Hematopoietic multipotent progenitor cell treated with erythropoietin and hydrocortisone succinate and interleukin-3 and kit ligand, for 6 days (in vitro differentiated cells): ENCODE results near the gene PDXK.

Experiments used
- DNase-seq: peaks from one replicate; pipeline ENCODE4 v3.0.0-alpha.2; 2015

Gene PDXK

DNA sequence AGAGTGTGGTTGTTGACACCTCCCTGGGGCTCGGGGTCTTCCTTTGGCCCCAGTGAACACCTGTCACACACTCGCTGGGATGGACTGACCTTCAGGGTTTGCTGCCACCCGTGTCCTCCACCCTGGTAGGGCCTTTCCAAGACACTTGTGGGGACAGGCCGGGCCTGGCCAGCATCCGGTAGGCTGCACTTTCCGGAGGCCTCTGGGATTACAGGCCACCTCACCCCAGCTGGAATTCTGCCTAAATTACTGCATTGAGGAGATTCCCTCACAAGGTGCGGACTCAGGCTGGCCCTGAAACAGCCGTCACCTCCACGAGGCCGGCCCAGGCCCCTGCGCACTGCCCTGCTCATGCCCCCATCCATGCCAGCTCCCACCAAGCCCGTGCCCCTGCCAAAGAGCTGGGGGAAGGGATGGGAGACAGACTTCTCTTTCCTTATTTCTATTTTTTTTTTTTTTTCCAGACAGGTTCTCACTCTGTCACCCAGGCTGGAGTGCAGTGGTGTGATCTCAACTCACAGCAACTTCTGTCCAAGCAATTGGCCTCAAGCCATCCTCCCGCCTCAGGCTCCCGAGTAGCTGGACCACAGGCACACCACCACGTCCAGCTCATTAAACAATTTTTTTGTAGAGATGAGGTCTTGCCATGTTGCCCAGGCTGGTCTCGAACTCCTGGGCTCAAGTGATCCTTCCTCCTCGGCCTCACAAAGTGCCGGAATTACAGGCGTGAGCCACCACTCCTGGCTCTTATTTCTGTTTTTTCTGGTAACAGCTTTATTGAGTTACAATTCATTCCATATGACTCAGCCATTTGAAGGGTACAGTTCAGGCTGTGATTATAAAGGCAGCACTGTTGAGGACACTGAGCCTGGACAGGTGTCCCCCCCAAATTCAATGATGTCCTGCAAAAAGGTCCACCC, 45.9 kb downstream of the PDXK start:
- no peak for DNase-seq

DNA sequence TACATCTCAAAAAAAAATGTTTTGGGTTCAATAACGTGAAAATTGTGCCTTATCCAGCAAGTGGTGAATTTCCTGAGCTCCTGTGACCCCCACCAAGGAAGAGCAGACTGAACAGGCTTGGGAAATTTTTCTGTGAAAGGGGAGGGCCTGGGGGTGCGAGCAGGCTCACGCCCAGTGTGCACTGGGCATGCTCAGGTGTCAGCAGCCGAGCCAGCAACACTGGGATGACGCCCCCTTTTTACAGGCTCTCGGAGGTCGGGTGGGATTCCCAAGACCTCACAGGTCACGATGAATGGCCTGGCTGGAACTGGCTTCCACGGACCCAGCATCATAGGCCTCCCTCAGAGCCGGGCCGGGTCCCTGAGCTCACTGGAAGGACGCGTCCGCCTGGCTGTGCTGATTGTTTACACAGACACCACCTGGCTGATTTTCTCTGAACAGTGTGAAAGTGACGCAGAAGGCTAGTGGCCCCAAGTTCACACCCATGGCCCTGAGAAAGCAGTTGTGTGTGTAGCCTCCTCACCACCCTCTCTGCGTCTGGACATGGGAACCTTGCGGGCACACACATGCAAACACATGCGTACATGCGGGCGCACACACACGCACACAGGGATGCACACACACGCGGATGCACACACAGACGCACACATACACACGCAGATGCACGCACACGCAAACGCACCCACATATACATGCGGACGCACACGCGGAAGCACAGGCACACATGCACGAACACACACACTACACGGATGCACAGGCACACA, 48.0 kb downstream of the PDXK start:
- DNase-seq: no peak

DNA sequence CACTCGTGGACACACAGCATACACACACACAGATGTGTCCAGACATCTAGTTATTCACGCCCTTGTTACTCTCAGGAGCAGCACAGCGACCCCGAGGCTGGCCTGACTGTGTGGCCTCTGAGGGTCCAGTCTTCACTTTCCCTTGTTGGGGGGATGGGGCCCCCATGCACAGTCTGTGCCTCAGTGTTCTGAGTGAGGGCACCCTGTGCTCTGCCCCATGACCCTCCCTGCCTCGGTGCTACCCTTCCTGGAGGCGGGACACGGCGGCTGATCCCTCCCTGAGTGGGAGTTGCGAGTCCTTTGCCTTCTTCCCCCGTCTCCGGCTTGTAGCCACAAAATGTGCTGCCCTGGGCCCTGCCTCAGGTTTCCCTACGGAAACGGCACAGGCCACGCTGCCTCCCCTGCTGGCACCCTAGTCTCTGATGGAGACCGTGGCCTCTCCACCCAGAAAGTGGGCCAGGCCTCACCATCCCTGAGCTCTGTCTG, 48.6 kb downstream of the PDXK start:
- no peak for DNase-seq

DNA sequence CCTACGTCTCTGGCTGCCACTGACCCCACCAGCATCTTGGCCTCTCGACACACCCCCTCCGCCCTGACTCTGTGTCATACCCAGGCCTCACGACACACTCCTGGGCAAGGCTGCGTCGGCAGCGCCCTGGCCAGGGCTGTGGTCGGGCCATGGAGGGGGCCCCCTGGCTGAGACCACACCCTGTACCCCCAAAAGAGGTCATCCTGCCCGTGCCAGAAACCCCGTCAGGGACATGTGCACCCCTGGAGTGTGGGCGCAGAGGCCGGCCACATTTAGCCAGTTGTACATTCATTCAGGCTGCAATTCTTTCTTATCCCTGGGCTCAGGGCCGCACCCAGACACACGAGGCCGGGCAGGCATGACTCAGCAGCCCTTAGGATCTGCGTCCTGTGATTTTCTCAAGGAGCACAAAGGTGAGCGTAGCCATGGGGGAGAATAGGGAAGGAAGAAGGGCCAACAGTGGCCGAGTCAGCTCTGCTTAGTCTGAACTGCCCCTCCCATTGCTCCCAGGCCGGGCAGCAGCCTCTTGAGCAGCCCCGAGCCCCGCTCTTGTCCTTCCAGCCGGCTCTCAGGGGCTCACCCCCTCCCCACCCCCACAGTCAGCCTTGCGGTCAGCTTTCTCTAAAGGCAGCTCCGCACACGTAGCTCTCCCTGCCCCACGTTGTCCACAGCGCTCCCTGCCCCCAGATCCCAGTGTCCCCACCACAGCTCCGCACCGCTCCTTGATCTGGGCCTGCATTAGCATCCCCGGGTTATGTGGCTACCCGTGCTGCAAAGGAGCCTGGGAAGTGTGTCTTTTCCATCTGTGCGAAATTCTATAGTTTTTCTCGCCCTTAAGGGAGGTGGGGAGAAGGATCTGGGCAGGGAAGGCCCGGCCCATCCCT, 49.3 kb downstream of the PDXK start:
- peak; percentile 87 for DNase-seq

DNA sequence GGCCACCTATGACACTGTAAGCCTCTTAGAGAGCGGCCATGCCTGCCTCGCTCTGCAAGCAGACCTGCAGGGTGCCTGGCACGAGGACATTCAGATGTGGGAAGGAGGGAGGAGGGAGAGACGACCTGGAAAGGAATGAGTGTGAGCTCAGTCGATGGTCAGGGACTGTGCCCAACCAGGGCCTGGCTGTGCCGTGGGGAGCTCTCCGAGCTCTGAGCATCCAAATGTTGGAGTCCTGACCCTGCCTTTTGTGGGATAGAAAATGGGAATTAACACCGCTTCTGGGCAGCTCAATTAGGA, 49.9 kb downstream of the PDXK start:
- DNase-seq: no peak

DNA sequence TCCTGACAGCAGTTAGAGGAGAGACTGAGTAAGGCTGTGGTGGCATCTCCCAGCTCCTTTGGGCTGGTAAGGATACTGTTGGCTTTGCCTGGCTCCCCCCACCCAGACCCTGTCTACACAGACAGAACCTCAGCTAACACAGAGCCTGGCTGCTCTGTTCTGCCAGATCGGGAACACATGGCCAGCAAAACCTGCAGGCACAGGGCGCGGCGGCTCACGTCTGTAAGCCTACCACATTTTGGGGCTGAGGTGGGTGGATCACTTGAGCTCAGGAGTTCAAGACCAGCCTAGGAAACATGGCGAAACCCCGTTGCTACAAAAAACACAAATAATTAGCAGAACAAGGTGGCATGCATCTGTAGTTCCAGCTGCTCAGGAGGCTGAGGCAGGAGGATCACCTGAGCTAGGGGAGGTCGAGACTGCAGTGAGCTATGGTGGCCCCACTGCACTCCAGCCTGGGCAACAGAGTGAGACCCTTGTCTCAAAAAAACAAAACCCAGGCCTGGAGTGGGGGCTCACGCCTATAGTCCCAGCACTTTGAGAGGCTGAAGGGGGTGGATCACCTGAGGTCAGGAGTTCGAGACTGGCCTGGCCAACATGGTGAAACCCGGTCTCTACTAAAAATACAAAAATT, 50.5 kb downstream of the PDXK start:
- DNase-seq: no peak

DNA sequence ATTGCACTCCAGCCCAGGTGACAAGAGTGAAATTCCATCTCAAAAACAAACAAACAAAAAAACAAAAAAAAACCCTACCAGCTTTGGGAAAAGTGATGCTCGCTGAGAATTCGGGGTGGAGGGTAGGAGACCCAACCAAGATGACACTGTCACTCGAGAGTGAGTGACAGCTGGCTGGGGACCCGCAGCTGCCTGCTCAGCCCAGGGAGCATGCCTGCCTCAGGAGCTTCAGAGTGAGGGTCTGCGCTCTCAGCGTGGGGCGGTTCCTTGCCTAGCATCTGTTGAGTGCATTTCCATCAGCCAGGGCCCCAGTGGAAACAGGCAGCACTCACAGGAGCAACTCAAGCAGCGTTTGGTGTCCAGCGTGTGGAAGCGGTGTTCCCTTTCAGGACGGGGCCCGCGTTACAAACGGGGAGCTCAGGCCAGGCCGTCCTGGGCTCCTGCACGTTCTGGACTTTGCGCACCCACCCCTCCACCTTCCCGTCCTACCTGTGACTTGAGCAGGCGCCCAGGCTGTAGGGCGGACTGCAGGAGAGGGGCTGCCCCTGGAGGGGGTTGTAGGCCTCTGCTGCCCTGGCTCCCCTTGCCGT, 51.2 kb downstream of the PDXK start:
- DNase-seq: no peak

DNA sequence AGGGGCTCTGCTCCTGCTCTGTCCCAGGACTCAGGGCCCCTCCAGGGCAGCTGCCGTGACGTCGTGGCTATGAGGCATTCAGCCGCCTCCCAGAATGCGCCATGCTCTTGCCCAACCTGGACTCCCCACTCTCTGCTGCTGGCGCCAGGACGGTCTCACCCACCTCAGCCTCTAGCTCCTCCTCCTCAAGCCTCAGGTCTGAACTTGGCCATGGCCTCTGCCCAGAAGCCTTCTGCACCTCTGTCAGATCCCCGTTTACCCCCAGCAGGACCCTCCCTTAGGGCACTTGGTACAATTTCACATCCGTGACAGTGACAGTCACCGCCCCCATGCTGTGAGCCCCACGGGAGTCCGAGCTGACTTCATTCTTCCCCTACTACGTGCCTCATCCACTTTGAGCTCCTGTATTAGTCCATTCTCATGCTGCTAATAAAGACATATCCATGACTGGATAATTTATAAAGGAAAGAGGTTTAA, 52.3 kb downstream of the PDXK start:
- DNase-seq: no peak

DNA sequence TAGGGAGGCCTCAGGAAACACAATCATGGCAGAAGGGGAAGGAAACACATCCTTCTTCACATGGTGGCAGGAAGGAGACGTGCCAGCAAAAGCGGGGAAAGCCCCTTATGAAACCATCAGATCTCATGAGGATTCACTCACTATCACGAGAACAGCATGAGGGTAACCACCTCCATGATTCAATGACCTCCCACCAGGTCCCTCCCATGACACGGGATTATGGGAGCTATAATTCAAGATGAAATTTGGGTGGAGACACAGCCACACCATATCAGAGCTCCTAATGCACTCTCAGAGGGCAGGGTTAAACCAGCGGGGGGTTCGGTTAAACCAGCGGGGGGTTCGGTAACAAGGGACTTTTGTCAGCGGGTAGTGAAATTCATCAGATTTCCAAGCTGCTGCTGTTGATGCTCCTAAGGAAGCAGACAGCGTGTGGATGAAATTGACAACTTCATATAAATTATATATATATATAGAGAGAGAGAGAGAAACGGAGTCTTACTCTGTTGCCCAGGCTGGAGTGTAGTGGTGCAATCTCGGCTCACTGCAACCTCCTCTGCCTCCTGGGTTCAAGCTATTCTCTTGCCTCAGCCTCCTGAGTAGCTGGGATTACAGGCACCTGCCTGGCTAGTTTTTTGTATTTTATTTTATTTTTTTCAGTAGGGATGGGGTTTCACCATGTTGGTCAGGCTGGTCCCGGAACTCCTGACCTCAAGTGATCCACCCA, 52.9 kb downstream of the PDXK start:
- no peak for DNase-seq

DNA sequence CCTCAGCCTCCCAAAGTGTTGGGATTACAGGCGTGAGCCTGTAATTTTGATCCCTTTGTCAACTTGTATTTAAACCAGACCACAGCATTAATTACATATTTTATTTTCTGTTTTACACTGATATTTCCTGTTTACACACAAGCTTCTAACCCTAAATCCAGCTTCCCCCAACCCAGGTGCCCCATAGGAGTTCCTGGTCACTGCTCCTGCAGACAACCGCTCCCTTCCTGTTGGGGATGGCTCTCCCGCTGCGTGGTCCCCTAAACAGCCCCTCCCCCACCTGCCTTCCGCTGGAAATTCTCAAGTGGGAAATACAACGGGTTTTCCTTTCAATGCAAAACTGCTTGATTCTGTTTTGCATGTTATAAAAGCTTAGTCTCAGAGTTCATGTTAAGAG, 53.5 kb downstream of the PDXK start:
- no peak for DNase-seq

DNA sequence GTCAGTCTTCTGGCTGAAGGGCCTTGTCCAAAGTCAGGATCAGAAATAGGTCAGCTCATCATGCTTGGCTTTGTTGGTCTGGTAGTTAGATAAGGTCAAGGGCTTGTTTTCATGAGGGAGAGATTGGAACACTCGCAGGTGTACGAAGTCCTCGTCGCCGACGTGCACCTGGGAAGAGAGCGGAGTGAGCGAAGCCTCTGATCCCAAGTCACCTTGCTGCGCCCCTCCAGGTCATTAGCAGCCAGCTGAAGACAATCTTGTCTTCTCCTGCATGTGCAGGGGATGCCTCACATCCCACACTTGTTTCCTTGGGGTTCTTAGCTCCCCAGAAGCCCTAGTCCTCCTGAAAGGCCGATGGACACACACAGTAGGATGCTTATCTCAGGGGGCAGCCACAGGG, 55.2 kb downstream of the PDXK start:
- DNase-seq: no peak

DNA sequence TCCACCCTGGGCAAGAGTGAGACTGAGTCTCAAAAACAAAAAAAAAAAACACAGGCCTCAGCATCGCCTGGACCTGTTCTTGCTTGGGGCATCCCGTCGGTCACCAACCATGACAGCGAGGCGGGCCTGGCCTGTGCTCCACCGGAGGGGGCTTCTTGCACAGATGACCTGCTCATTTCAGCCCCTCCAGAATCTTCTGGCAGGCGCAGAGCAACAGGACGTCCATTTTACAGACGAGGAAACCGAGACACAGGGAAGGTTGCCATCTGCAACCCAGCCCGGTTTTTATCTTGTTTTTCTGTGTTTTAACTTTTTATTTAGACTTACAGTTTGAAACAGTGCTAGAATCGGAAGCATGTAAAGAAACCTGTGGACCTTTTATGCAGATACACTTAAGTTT, 56.3 kb downstream of the PDXK start:
- no peak for DNase-seq

DNA sequence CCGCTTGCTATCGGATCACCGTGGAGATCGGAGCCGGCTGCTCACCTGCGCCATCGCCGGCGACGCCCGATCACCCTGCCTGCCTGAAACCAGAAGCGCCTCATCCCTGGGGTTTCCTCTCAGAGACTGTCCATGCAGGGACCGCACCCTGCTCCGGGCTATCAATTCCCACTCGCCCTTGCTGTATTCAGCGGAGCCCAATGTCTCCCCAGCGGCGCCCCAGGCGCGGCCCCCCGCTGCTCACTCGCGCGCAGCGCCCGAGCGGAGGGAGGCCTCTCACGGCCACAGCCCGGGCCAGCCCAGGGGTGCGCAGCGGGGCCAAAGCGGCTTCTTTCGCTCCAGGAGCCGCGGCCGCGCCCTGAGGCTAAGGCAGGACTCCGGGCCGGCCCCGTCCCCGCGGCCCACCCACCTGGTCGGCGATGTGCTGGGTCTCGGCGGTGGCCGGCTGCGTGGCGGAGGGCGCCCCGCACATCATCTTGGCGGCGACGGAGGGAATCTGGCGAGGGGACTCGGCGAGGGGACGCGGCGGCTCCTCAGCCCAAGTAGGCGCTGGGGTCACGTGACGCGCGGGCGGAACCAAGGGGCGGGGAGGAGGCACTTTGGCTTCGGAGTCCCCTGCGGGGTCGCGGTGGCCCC, 57.0 kb downstream of the PDXK start, which contains the start of gene CSTB:
TSS of gene CSTB (minus strand) at position 514 of the 636 bp plus-strand sequence. CDS start at position 475, 39 bp downstream.
- peak; percentile 84 for DNase-seq

DNA sequence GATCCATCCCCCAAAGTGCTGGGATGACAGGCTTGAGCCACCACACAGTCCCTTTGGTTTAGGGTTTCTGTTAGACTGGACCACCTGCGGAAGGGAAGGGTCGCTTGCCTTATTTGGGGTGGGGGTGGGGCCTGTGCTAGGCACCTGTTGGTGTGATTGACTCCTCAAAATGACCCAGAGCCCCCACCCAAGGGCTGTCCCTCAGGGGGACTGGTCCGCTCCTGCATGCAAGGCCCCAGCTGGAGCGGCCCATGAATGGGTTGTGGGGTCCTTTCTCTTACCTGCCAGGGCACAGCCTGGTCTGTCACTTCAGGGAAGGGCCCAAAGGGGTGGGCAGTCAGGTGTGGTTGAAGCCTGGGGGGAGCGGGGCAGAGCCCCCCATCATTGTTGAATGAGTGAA, 59.0 kb downstream of the PDXK start:
- DNase-seq: no peak

DNA sequence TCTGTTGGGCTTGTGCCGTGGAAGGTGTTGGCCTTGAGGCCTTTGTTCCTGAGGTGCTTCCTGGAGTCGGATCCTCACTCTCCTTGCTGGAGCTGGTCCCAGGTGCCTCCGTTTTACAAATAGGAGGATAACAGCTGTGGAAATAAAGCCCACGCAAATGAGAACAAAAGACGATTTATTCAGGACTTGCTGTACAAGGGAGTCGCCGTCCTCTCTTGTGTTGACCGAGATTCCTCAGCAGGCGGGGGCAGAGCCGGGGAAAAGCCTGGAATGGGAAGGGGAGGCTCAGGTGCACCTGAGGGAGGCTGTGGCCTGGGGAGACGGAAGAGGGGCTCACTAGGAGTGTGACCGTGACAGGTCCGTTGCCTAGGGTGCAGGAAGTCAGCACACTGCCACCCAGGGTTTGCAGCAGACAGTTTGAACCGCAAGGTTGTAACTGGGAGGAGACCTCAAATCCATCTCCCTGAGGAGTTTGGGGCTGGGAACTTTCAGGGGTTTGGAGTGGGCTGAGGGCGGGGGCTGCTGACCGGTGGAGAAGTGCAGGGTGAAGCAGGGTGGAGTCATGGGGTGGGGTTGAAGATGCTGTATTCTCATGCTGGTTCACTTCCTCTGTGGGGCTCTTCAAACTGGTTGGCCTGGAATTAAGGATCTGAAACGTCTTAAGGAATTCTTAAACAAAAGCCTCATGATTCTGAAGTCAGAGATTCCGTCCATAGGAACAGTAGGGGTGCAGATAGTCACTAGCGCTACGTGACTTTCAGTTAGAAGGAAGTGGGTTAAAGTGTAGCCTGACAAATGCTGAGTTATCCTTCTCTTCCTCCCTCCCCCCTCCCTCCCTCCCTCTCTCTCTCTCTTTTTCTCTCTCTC, 59.8 kb downstream of the PDXK start:
- DNase-seq: no peak

DNA sequence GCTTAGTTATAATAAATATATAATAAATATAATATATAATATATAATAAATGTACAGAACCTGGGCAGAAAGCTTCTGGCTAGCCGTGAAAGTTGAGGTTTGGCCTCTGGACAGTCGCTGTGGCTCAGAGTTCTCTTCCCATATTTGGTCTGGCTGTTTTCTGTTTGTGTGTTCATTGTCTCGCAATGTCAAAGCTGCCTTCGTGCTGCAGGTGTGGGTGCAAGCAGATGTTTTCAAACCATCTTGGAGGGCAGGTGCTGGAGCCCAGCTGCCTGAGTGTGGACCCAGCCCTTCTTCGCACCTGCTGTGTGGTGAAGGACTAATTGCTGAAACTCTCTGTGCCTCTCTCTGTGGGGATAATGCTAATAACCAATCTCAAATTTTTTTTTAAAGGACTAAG, 60.7 kb downstream of the PDXK start:
- no peak for DNase-seq

DNA sequence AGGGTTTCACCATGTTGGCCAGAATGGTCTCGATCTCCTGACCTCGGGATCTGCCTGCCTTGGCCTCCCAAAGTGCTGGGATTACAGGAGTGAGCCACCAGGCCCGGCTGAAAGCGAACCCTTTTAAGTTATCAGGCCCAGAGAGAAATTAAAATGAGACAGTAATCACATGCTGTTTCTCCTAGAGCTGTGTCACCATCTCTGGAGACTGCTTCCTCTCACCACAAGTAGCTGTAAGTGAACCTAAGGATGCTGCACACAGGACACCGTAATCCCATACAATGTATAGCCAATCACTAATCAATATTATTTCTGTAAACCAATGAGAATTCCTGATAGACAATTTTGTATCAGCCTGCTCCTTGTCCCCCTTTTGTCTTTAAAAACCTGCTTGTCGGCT, 62.9 kb downstream of the PDXK start:
- DNase-seq: no peak

DNA sequence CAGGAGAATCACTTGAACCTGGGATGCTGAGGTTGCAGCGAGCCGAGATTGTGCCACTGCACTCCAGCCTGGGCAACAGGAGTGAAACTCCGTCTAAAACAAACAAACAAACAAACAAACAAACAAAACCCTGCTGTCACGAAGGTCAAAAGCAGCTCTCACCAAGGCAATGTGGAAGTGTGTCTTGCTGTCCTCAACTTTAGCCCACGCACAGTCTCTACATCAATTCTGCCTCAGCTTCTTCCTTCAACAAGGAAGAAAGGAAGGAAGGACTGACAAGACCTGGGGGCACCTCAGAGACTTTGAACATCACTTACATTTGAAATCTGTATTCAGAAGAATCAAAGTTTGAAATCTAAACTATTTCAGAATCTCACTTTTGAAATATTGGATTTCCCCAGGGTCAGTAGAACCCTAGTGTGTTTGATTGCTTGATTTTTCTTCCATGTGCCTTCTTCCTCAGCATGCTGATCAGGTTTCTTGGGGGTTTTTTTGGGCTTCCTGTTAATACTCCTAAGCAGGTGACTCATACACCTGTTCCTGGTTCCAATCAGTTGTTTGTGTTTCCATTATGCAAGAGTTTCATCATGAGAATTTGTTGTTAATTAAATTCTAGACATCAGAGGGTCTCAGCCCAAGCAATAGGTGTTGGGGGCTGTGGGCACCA, 63.6 kb downstream of the PDXK start:
- no peak for DNase-seq

DNA sequence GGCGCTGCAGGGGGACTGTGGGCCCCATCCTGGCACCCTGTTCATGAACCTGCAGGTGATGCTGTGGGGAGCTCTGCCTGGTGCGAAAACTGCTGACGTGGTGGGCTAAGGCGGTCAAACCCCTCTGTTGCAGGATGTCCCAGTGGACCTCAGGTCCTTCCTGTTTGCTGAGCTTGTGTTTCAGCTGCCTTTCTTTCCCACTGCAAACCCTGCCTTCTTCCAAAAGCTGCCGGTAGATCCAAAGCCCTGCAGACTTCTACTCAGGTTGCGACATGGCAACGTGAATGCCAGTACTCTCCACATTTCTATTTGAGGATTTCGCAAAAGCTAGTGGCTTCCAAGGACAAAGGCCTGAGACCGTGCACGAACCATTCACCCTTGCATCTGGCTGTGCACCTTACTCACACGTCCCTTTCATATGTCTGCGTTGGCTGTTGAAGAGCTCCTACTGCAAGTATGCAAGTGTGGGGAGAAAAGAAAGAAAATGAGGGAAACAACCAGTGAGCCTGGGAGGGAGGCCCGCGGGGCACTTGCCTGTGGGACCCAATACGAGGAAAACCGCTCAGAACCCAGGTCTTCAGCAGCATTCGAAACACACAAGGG, 64.3 kb downstream of the PDXK start:
- no peak for DNase-seq
